HG03064 (cell line): ENCODE measurements around the gene NPB.

Source experiments
- ATAC-seq: cut with Tn5 transposase; IDR thresholded peaks from one replicate; pipeline ENCODE4 v1.9.1; 2021; ENCODE audit warnings: low read depth; ENCODE audit not compliant: unreplicated experiment

The NPB gene

GRCh38 chr17:81869221-81870130 lies 32.6 kb upstream of the NPB start:
- no peak for ATAC-seq

- ATAC-seq, result no peak
Observed at GRCh38 chr17:81870131-81870980, 31.7 kb upstream of the NPB start.

- no peak for ATAC-seq
Observed at GRCh38 chr17:81870981-81871386, 31.1 kb upstream of the NPB start, which contains the start of gene ARHGDIA. Gene ARHGDIA (minus strand): TSS chr17:81871337. CDS start chr17:81869930, 1,407 bp downstream.

GRCh38 chr17:81871387-81872230 lies 30.4 kb upstream of the NPB start:
- ATAC-seq, result no peak

- ATAC-seq, result no peak
Observed at GRCh38 chr17:81877569-81877968, 24.5 kb upstream of the NPB start.

GRCh38 chr17:81878294-81878693 lies 23.7 kb upstream of the NPB start:
- no peak for ATAC-seq

GRCh38 chr17:81879121-81879520 lies 22.9 kb upstream of the NPB start:
- no peak for ATAC-seq

GRCh38 chr17:81884520-81884919 lies 17.5 kb upstream of the NPB start:
- ATAC-seq, result no peak

GRCh38 chr17:81884968-81885367 lies 17.1 kb upstream of the NPB start:
- ATAC-seq, result no peak

- no peak for ATAC-seq
Observed at GRCh38 chr17:81885454-81885853, 16.6 kb upstream of the NPB start.

- no peak for ATAC-seq
Observed at GRCh38 chr17:81885869-81886548, 16.0 kb upstream of the NPB start.

- no peak for ATAC-seq
Observed at GRCh38 chr17:81888105-81888987, 13.7 kb upstream of the NPB start.

- ATAC-seq, result no peak
Observed at GRCh38 chr17:81888988-81889595, 12.9 kb upstream of the NPB start.

- no peak for ATAC-seq
Observed at GRCh38 chr17:81889602-81890001, 12.4 kb upstream of the NPB start.

GRCh38 chr17:81890447-81891302 lies 11.4 kb upstream of the NPB start:
- ATAC-seq, result no peak

GRCh38 chr17:81891303-81891552 lies 10.8 kb upstream of the NPB start:
- peak; percentile 16 for ATAC-seq

- ATAC-seq, result no peak
Observed at GRCh38 chr17:81895400-81895799, 6.6 kb upstream of the NPB start.
